ENCODE data around the gene GALNT7.

The GALNT7 gene

GRCh38 chr4:173346074-173346473 lies 177.5 kb downstream of the GALNT7 start:
- H3K4me1 ChIP-seq = peaks cover 0 to 6% (median 0%) of the 10 kb centered on the region in 10 experiments; a peak in 3 of 20 replicates

GRCh38 chr4:173347467-173347866 lies 178.9 kb downstream of the GALNT7 start:
- Histone ChIP-seq H3K4me2 (no peak overlapping the region), H3K4me3 (no peak overlapping the region), H3K9ac (no peak overlapping the region), H4K20me1 (no peaks in the 10 kb centered on the region), H3K27ac (no peak overlapping the region), H3K4me1 (peaks cover 0 to 8% (median 0%) of the 10 kb centered on the region in 10 experiments; a peak in 3 of 20 replicates), H3K9me3 (replicated peaks in 1 of 11) (peaks cover 0 to 6% (median 0%) of the 10 kb centered on the region in 11 experiments; a peak in 3 of 22 replicates), H3K27me3 (no peaks in the 10 kb centered on the region), H3K36me3 (no peaks in the 10 kb centered on the region; a peak in 3 of 22 replicates)
- no peak for TF ChIP-seq Cebpa-rat (IDR thresholded peaks at IDR 0.05)

More at GRCh38 chr4:173346074-173346473, 177.5 kb downstream of the GALNT7 start:
- Histone ChIP-seq H3K27ac (no peak overlapping the region), H3K27me3 (no peaks in the 10 kb centered on the region), H4K20me1 (no peaks in the 10 kb centered on the region), H3K9ac (no peak overlapping the region), H3K9me3 (replicated peaks in 1 of 11) (peaks cover 0 to 6% (median 0%) of the 10 kb centered on the region in 11 experiments; a peak in 3 of 22 replicates), H3K4me2 (no peak overlapping the region), H3K4me3 (no peak overlapping the region), H3K36me3 (no peaks in the 10 kb centered on the region; a peak in 3 of 22 replicates)
- no peak for TF ChIP-seq Cebpa-rat (IDR thresholded peaks at IDR 0.05)

- H3K9me3 ChIP-seq (replicated peaks in 1 of 11) = peaks cover 0 to 9% (median 0%) of the 10 kb centered on the region in 11 experiments; a peak in 4 of 22 replicates
- no peak overlapping the region for H3K27ac ChIP-seq
- H3K4me2 ChIP-seq = no peak overlapping the region
- no peaks in the 10 kb centered on the region for H3K4me1 ChIP-seq
- H4K20me1 ChIP-seq = no peaks in the 10 kb centered on the region
- TF ChIP-seq Cebpa-rat (IDR thresholded peaks at IDR 0.05) = no peak
- no peak overlapping the region for H3K4me3 ChIP-seq
- no peaks in the 10 kb centered on the region for H3K27me3 ChIP-seq
- H3K9ac ChIP-seq = no peak overlapping the region
- H3K36me3 ChIP-seq = peaks cover 0 to 5% (median 0%) of the 10 kb centered on the region in 11 experiments; a peak in 3 of 22 replicates
These were observed 189.3 kb downstream of the GALNT7 start for GRCh38 chr4:173357939-173358338.

- Histone ChIP-seq H3K9ac (no peak overlapping the region), H3K4me1 (peaks cover 0 to 4% (median 4%) of the 10 kb centered on the region in 10 experiments; a peak in 13 of 20 replicates), H3K27me3 (no peaks in the 10 kb centered on the region), H3K4me2 (no peak overlapping the region), H3K27ac (no peak overlapping the region), H3K9me3 (replicated peaks in 1 of 11) (peaks cover 0 to 9% (median 0%) of the 10 kb centered on the region in 11 experiments; a peak in 4 of 22 replicates), H4K20me1 (no peaks in the 10 kb centered on the region), H3K36me3 (peaks cover 0 to 5% (median 0%) of the 10 kb centered on the region in 11 experiments; a peak in 3 of 22 replicates), H3K4me3 (no peak overlapping the region)
- no peak for TF ChIP-seq Cebpa-rat (IDR thresholded peaks at IDR 0.05)
These were observed 192.1 kb downstream of the GALNT7 start for GRCh38 chr4:173360587-173361221.

GRCh38 chr4:173362666-173363065 lies 194.1 kb downstream of the GALNT7 start:
- peaks cover 0 to 5% (median 0%) of the 10 kb centered on the region in 11 experiments; a peak in 3 of 22 replicates for H3K36me3 ChIP-seq
- H4K20me1 ChIP-seq = no peaks in the 10 kb centered on the region
- H3K4me3 ChIP-seq = no peak overlapping the region
- H3K9me3 ChIP-seq (replicated peaks in 1 of 11) = peaks cover 0 to 9% (median 0%) of the 10 kb centered on the region in 11 experiments; a peak in 4 of 22 replicates
- H3K9ac ChIP-seq = no peak overlapping the region
- no peaks in the 10 kb centered on the region for H3K27me3 ChIP-seq
- H3K4me1 ChIP-seq = peaks cover 12 to 24% (median 19%) of the 10 kb centered on the region in 10 experiments; a peak in 17 of 20 replicates
- TF ChIP-seq Cebpa-rat (IDR thresholded peaks at IDR 0.05) = no peak
- no peak overlapping the region for H3K27ac ChIP-seq
- no peak overlapping the region for H3K4me2 ChIP-seq

GRCh38 chr4:173365359-173365996 lies 196.9 kb downstream of the GALNT7 start:
- peak overlapping the region in 10 of 11 experiments; percentile 1 to 53 (median 28); a peak in 13 of 22 replicates for H3K4me2 ChIP-seq

GRCh38 chr4:173367285-173367684 lies 198.7 kb downstream of the GALNT7 start:
- Histone ChIP-seq H3K4me2 (peak overlapping the region; percentile 43 to 89 (median 82); a peak in 16 of 22 replicates), H3K9me3 (replicated peaks in 1 of 11) (no peaks in the 10 kb centered on the region), H3K27ac (no peak overlapping the region; a peak in 1 of 22 replicates), H4K20me1 (peaks cover 0 to 15% (median 0%) of the 10 kb centered on the region in 11 experiments; a peak in 9 of 22 replicates), H3K27me3 (no peaks in the 10 kb centered on the region), H3K9ac (peak overlapping the region in 1 of 11 experiments; percentile 27; a peak in 2 of 22 replicates), H3K36me3 (peaks cover 0 to 4% (median 0%) of the 10 kb centered on the region in 11 experiments; a peak in 1 of 22 replicates), H3K4me1 (peaks cover 26 to 38% (median 34%) of the 10 kb centered on the region in 10 experiments; a peak in 19 of 20 replicates), H3K4me3 (no peak overlapping the region)
- TF ChIP-seq Cebpa-rat (IDR thresholded peaks at IDR 0.05) = no peak

More at GRCh38 chr4:173365359-173365996, 196.9 kb downstream of the GALNT7 start:
- Histone ChIP-seq H3K4me1 (peaks cover 26 to 38% (median 34%) of the 10 kb centered on the region in 10 experiments; a peak in 19 of 20 replicates), H3K27ac (no peak overlapping the region), H3K27me3 (no peaks in the 10 kb centered on the region), H4K20me1 (no peaks in the 10 kb centered on the region), H3K4me3 (no peak overlapping the region), H3K36me3 (peaks cover 0 to 4% (median 0%) of the 10 kb centered on the region in 11 experiments; a peak in 1 of 22 replicates), H3K9ac (no peak overlapping the region), H3K9me3 (replicated peaks in 1 of 11) (no peaks in the 10 kb centered on the region)
- no peak for TF ChIP-seq Cebpa-rat (IDR thresholded peaks at IDR 0.05)

- no peak overlapping the region; a peak in 1 of 20 replicates for H3K4me3 ChIP-seq
- TF ChIP-seq Cebpa-rat (IDR thresholded peaks at IDR 0.05) = no peak
- peaks cover 0 to 4% (median 0%) of the 10 kb centered on the region in 11 experiments; a peak in 1 of 22 replicates for H3K36me3 ChIP-seq
- H3K4me2 ChIP-seq = peak overlapping the region; percentile 39 to 89 (median 83); a peak in 20 of 22 replicates
- H3K9ac ChIP-seq = peak overlapping the region in 1 of 11 experiments; percentile 45; a peak in 1 of 22 replicates
- peaks cover 27 to 42% (median 37%) of the 10 kb centered on the region in 10 experiments for H3K4me1 ChIP-seq
- H3K27ac ChIP-seq = no peak overlapping the region; a peak in 1 of 22 replicates
- H4K20me1 ChIP-seq = peaks cover 0 to 21% (median 7%) of the 10 kb centered on the region in 11 experiments; a peak in 13 of 22 replicates
- no peaks in the 10 kb centered on the region for H3K27me3 ChIP-seq
- H3K9me3 ChIP-seq (replicated peaks in 1 of 11) = no peaks in the 10 kb centered on the region
These were observed 199.3 kb downstream of the GALNT7 start for GRCh38 chr4:173367946-173368345.

GRCh38 chr4:173370130-173370476 lies 201.5 kb downstream of the GALNT7 start:
- no peaks in the 10 kb centered on the region for H3K9me3 ChIP-seq (replicated peaks in 1 of 11)
- peak overlapping the region; percentile 79 to 99 (median 96) for H3K4me3 ChIP-seq
- peaks cover 0 to 36% (median 13%) of the 10 kb centered on the region in 11 experiments; a peak in 14 of 22 replicates for H4K20me1 ChIP-seq
- no peak for TF ChIP-seq Cebpa-rat (IDR thresholded peaks at IDR 0.05)
- peak overlapping the region; percentile 68 to 89 (median 85) for H3K4me2 ChIP-seq
- no peaks in the 10 kb centered on the region for H3K27me3 ChIP-seq
- H3K36me3 ChIP-seq = peaks cover 0 to 18% (median 7%) of the 10 kb centered on the region in 11 experiments; a peak in 12 of 22 replicates
- peak overlapping the region; percentile 82 to 93 (median 89) for H3K27ac ChIP-seq
- H3K9ac ChIP-seq = peak overlapping the region; percentile 86 to 96 (median 91)
- peaks cover 32 to 62% (median 53%) of the 10 kb centered on the region in 10 experiments for H3K4me1 ChIP-seq
